ENCODE data around the gene CTBP2.

Gene CTBP2

DNA sequence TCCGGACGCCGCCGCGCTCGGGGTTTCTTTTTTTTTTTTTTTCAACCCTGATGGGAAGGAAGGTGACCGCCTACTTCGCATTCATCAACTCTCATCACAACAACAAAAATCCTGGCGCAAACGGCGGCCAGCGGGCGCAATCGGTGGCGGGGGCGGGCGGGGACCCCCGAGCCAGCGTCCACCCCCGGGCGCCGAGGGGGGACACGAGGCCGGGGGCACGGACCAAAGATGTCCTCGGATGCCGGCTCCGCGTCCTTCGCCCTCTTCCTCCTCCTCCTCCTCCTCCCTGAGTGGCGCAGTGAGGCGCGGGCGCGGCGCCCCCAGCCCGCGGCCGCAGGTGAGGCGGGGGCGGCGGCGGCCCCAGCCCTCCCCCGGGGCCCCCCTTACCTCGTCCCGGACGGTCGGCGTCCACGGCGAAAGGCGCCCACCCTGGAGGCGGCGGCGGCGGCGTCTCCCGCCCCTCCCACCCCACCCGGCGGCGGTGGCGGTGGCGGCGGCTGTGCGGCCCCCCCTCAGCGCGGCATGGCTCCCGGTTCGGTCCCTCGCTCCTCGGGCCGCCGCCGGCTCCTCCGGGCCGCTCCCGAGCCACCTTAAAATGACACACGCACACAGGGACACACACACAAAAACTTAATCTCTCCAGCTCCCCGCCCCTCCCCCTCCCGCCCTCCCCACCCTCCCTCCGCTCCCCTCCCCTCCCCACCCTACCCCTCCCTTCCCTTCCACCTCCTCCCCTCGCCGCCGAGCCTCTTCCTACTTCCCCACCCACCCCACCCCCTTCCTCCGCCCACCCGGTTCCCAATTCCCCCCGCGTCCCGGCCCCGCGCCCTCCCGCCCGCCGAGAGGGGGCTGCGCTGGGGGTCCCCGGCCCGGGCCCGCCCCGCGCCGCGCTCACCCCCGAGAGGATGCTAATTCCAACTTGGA is at the start of gene CTBP2:
CTBP2 (minus strand) TSS at position 632 of the 924 bp plus-strand sequence.
- no peak for DNase-seq

DNA sequence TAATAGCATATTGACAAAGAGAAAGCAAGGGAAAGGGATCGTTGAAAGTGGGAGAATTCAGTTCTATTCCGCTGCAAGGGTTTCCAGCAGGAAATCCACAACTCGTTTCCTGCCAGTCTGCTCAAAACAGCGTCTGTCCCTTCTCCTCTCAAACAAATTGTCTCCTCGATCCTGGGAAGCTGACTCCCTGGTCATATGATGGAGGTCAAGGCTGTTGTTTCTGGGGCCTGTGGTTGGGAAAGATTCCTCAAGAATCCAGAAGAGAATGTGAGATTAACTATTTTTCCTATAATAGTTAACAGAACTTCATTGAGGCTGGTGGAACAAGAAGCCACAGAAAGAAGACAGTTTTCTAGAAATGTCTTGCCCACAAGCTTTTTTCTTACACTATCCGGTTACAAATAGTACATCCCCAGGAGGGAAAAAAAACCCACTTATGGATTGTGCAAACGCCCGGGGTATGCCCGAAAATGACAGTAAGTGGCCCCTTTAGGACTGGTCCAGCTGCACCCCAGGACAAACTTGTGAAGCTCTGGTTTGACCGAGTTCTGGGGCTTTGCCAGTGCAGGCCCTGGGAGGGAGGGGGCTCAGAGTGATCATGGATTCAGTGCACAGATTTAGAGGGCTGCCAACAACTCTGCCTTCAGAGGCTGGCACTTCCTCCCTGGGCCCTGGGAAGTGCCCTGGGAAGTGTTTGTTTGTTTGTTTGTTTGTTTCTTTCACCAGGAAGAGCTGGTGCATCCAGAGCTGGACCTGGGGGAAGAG is 49.4 kb upstream of the CTBP2 start:
- no peak for DNase-seq

DNA sequence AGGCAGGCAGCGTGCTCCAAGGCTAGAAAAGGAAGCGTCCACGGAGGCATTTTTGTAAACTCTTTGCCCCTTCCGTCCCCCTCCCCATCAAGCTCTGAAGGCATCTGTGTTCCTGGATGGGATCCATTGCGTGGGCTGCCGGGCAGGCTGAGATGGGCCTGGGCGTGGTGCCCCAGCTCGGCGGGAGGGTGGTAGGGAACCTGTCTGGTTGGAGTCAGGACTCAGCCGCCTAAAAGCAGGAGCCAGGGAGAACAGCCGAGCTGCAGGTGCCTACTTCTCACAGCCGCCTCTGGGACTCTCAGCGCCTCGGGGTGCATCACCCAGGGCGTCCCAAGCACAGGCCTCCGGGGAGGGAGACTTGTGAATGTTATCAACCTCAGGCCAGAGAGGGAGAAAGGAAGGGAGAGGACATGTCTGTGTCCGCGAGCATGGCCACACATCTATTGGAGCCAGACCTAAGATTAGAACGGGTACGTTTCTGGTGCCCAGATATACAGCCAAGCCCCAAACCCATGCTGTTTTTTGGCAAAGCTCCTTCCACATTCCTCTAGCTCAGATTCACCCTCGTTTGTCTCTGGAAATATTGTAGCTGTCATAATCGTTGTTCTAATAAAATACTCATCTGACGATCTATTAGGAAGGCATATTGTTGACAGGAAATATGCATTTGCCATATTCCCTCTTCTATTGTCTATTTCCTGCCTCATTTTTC is 48.6 kb upstream of the CTBP2 start:
- no peak for DNase-seq

DNA sequence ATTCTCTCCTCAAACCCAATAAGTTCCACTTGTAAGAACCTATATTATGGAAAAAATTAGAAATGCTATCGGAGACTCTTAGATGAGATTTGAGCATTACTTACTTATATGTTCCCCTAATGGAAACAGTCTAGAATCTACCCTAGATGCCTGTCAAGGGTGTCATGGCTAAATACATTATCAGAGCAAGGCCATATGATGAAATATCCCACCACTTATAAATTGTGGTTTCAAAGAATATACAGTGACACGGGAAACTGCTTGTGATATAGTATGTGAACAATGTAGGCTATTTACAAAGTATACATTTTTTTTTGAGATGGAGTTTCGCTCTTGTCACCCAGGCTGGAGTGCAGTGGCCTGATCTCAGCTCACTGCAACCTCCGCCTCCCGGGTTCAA is 46.3 kb upstream of the CTBP2 start:
- no peak for DNase-seq

DNA sequence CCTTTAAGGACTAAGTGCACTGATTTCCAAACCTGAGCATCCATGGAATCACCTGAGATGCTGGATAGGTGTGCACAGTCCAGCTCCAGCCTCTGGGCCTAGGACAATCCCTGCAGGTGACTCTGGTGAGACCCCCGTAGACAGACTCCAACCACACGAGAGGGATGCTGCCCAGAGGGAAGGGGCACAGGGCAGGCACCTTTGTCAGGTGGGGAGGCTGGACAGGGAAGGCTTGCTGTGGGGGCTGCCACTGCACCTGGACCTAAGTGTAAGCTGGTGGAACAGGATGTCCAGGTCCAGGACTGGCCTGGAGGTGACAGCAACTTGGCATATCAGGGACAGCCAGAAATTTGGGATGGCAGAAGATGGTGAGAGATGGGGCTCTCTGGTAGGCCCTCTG is 45.1 kb upstream of the CTBP2 start:
- DNase-seq = no peak

DNA sequence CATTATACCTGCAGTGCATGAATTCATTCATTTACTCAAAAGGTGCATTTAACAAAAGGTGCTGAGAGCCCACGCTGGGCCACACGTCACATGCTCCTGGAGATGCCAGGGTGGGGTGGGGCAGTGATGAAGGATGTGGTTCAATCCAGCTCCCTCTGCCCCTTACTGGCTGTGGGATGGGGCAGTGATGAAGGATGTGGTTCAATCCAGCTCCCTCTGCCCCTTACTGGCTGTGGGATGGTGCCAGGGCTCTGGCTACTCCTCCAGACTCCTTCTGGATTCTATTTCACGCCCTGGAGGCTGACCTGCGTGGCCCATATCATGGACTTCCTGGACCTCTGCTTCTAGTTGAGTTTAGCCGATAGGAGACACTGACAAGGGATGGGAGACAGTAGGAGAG is 44.0 kb upstream of the CTBP2 start:
- no peak for DNase-seq

DNA sequence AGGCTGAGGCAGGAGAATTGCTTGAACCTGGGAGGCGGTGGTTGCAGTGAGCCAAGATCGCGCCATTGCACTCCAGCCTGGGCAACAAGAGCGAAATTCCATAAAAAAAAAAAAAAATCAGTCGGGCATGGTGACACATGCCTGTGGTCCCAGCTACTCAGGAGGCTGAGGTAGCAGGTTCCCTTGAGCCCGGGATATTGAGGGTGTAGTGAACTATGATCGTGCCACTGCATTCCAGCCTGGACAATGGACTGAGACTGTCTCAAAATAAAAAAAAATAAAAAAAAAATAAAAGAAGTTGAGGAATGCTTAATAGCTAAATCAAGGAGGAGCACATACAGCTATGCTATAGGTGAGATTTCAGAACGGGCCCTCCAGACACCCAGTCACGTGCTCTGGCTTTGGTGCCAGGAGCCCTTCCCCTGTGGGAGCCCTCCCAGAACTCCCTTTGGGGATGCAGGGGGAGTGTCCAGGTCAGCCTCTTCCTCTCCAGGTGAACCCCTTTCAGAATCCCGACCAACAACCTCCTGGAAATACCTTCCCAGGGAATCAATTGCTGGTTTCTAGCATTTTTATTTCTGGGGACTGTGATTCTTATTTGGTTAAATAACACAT is 42.9 kb upstream of the CTBP2 start:
- DNase-seq = no peak

DNA sequence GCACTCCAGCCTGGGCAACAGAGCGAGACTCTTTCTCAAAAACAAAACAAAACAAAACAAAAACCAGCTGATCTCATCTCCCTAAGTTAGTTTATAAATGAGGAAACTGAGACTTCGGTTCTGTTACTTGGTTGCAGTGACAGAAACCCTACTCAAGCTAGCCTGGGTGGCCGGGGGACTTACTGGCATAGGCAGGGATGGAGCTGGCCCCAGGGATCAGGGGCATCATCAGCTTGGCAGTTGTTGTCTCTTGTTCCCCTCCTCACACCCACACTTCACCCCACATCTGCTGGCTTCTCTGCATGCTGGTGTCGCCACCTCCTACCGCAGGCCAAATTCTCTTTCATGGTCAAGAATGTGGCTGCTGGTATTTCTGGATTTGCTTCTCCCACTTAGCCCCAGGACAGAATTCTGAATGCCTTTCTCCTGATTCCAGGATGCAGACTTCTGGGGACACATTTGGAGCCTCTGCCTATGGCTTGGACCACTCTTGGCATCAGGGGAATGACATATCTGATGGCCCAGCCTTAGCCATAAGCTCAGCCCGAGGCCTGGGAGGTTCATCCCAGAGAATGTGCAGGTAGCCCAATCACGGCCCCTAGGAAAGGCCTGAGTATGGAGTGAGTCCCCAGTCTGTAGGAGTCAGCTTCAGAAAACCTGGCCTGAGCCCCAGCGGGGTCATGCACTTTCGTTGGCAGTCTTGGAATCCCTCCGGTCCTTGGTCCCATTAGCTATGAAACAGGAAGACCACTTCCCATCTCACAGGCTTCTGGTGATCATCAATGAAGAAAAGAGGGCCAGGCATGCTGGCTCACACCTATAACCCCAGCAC is 41.6 kb upstream of the CTBP2 start:
- no peak for DNase-seq

DNA sequence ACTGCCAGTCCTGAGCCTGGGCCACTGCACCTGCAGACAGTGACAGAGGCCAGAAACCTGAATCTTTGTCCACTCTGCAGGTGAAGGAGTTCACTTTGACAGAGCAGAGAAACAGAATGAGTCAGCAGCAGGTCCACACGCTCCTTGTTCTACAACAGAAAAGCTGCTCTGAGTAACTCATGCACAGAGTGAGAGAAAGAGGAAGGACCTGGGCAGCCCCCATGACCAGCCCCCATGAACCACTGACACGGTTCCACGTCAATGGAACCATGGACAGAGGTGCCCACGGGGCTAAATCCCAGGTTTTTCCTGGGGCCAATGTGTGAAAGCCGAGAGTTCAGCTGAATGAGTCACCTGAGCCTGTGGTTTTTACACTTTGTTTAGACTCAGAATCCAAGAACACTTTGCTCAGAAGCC is 40.8 kb upstream of the CTBP2 start:
- no peak for DNase-seq

DNA sequence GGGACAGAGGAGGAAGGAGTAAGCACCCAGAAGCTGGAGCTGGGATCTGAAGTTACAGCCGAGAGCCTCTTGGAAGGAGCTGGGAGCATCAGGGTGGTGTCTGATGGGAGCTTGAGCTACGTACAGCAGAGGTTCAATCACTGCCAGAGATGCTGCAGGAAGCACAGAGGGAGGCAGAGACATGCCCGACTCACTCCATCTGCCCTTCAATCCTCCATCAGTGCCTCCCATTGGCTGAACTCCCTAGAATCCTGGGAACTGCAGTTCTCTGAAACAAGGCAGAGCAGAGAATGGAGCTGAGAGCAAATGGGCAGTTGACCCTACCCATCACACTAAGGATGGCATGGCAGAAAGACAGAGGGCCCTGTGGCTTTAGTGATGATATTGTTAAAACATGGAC is 40.0 kb upstream of the CTBP2 start:
- no peak for DNase-seq

DNA sequence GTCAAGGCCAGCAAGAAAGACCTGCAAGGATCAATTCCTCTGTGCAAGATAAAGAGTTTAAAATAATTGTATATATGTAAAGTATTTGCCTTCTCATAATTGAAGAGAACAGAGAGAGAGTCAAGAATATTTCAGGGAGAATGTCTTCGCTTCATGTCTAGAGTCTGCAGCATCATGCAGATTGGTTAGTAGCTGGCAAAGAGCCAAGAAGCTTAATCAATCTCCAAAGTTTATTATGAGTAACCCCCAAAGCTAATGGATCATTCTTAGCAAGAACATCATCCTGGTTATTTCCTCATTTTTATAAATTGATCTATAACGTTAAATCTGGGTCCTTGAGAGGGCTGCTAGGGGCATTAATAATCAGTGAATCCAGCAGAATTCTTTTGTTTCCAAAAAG is 38.9 kb upstream of the CTBP2 start:
- DNase-seq = no peak

DNA sequence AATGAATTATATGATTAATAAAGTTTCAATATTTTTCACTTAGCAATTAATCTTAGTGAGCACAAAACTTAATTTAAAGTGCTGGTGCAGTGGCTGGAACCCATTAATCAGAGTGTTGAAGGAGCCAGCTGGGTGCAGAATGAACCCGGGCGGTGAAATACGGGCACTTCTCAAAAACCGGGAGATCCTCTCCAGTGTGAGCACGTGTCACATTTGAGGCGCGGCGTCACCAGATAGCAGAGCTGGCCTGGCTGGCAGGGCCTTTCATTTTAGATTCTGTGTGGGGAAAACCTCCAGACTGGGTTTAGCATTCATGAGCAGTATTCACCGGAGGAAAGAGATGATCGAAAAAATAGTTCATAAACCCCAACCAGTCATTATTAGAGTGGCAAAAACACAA is 34.5 kb upstream of the CTBP2 start:
- DNase-seq = no peak

DNA sequence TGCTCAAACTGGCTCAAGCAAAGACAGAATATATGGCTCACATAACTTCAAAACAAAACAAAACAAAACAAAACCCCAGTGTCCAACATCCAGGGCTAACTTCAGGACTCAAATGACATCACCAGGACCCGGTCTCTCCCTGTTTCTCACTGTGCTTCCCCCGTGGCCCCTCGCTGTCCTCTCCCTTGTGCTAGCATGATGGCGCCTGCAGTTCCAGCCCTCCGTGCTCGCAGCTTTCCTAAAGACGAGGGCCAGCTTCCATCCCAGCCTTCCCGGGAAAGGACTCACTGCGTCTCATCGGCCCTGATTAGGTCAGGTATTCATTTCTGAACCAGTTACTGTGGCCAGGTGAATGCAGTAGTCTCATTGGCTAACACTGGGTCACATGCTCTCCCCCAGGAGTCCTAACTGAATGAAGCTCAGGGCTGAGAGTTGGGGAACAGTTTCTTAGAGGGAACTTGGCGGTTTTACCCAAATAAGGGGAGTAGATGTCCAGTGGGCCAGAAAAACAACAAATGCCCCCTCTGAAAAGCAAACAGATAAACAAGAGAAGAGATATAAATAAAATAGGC is 33.0 kb upstream of the CTBP2 start:
- no peak for DNase-seq

DNA sequence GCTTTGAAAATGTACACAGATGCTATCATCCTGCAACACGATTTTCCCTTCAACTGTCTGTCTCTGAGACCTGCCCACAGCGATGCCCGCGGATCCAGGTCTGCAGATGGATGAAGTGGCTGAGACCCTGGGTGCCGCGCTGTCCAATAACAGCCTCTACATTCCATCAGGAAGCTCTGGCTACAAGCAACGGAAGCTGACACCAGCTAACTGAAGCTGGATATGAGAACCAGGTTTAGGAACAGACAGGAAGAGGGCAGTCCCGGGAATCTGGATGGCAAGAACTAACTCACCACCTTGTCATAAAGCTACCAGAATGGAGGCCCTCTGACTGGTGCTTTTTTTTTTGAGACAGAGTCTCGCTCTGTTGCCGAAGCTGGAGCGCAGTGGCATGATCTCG is 32.3 kb upstream of the CTBP2 start:
- no peak for DNase-seq

DNA sequence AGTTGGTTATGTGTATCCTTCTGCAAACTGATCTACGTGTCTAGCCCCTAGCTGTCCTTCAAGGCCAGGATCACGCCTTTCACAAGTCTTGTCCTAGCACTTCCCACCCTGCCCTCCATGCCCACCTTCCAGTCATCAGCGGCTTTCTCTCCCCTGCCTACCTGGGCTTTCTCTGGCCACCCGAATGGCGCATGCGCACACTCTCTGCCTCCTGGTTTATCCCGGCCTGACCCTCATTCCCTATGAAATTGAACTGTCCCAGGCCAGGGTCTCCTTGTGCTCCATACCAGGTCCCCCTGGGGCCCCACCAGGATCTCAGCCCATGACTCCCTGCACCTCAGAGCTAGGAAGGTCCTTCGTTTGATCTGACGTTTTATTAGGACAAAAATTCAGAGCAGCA is 31.6 kb upstream of the CTBP2 start:
- DNase-seq = no peak

DNA sequence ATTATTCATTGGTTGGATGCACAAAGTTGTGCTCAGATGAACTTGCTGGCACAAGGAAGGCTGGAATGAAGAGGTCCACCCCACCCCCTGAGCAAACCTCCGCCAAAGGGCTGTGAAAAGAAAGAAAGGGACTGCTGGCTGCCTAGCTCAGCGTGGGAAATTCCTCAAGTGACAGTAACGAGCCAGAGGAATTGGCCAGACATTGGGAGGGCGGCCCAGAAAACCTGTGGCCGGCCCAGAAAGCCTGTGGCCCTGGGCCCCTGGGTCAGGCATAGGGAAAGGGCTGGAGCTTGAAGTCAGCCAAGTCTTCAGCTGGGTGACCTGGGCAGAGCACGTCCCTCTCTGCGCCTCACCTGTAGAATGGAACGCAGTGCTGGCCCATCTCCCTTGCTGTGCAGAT is 30.6 kb upstream of the CTBP2 start:
- DNase-seq = no peak

DNA sequence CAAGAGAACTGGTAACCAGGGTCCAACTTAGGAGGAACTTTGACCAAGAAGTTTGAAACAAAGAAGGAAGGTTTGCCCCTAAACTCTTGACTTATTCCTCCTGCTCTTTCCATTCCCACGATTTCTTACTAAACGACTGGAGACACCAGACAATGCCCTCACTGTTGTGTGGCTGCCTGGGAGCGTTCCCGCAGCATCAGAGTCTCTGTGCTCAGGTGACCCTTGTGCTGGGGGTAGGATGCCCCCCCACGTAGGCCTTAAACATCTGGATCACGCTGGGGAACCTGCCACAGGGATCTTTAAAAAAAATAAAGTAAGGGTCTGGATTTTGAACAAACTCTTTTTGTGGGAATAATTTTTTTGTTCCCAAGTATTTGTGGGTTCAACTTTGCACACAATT is 30.1 kb upstream of the CTBP2 start:
- DNase-seq = no peak

DNA sequence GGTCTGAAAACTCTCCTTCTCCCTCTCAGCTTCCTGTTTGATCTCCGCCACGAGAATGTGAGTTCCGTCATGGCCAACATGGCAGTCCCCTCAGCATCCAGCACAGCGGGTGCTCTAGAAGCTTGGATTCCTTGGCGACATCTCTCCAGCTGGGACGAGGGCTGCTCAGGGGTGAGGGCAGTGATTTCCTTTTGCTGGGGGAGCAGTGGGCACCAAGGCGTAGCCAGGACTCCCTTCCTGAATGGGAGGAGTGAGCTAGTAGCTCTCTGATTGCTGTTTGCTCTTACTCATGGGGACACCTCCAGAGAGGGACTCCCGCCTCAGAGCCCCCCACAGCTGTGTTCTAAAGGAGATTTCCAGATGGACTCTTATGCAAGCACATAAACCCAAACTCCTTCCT is 28.8 kb upstream of the CTBP2 start:
- no peak for DNase-seq

DNA sequence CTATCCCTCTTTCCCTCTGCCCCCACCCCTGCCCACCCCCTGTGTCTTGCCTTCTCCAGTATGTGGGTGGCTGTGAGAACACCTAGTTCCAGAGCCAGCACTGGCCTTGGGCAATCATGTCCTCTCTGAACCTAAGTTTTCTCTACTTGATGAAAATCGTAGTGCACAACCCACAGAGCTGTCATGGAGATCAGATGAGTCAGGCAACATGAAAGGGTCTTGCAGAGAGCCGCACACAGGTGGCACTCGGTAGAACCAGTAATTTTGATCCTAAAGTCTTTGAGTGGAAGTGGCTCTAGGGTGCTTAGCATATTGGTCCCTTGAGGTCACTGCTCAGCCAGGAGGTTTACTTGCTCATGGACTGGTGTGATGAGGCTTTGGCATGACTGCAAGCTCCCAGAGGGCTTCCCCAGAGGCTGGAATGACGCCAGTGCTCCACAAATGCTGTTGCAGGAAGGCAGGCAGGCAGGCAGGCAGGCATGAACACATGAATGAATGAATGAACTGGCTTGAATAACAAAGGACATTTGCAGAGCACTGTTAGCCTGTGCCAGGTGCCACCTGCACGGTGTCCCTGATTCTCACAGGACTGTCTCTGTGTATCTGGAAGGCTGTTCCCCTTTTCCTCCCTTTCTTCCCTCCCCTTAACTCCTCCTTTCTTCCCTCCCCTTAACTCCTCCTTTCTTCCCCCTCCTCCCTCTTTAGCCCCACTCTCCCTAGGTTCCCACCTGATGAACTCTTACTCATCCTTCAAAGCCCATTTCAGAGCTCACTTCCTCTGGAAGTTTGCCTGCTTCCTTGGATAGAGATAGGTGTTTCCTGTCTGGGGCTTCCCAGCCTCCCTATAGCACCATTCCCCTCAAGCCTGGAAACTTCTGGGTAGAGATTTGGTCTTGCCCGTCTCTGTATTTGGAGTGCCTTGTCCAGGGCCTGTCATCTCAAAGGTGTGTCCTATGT is 27.2 kb upstream of the CTBP2 start:
- DNase-seq = no peak

DNA sequence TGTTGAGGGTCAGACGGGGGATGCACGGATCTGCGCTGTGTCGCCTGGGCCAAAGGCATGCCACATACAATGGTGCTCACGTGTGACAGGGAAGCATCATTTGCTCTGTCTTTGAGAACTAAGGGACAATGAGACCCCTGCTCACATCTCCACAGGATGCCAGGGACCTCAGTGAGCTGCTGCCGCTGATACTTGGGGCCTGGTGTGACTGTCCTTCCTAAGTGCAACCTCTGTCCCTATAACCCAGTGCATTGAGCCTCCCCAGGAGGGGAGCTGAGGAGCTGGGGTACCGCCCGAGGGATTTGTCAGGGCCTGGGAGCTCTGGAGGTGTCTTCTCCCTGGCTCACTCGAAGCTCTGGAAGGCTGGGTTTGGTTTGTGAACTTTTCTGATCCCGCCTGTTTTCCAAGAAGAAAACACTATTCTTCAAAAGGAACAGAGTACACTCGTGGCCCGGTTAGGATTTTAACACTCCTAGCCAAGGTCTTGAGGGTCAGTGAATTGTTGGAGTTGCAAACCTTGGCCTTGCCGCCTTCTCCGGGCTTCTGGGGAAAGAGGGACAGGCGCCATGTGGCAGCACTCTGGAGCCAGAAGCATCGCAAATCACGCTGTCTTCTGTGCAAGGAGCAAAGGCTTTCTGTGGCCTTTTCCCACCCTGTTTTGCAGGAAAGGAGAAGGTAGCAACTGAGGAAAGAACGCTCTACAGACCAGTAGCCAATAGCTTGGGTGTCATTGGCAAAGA is 26.2 kb upstream of the CTBP2 start:
- DNase-seq = no peak
